ENCODE data around the gene THRB. TPM values are rescaled to one million over a fixed set of nuclear protein-coding genes. Genes with fewer than 3 reads are reported as not detected.

THRB gene
- total and polyA plus RNA-seq, 9 of the 15 experiments (the other 6 are each of a cell fraction or from before 2014, with no cell fraction given), result 1.7 to 14.9 (median 6.9) TPM

GRCh38 chr3:24540821-24541220 is 46.2 kb upstream of the THRB start:
- in situ Hi-C loops (cut with MboI), result no loop called here
- CTCF ChIA-PET (ENCODE audit: low intra/inter-chr PET ratio), result no interaction called here

More at GRCh38 chr3:24540821-24541220, 46.2 kb upstream of the THRB start:
- TF ChIP-seq ZNF431 (CRISPR knock-in tag; IDR thresholded peaks at IDR 0.05), result no peak
- no peak for TF ChIP-seq USF2 (CRISPR knock-in tag; IDR thresholded peaks at IDR 0.05)
- TF ChIP-seq XRCC5 (IDR thresholded peaks at IDR 0.05; ENCODE audit: low read depth, low read length), result no peak
- TF ChIP-seq KHSRP (IDR thresholded peaks at IDR 0.05), result no peak
- no peak for TF ChIP-seq TFAM (CRISPR knock-in tag; conservative IDR thresholded peaks at IDR 0.05)
- peak; percentile 81 for TF ChIP-seq ZBTB40 (IDR thresholded peaks at IDR 0.05)
- no peak for TF ChIP-seq ZBTB40 (CRISPR knock-in tag; IDR thresholded peaks at IDR 0.05)
- TF ChIP-seq ZNF239 (CRISPR knock-in tag; IDR thresholded peaks at IDR 0.05), result no peak
- no peak for TF ChIP-seq ZNF717 (CRISPR knock-in tag; IDR thresholded peaks at IDR 0.05)
- 18% methylated on average over 2 of the region's 2 CpGs for WGBS (ENCODE audit: insufficient coverage, low coverage, missing lambda C conversion rate)
- FAIRE-seq, result no peak
- H3K27me3 ChIP-seq (ENCODE audit: control insufficient read depth in 2 of 2, insufficient read depth in 2 of 2, low read length in 2 of 2), result no peaks in the 10 kb centered on the region
- H3K4me3 ChIP-seq, result no peak overlapping the region
- no peak for DNase-seq (ENCODE audit: extremely low read depth in 1 of 4, low spot score in 3 of 4)
- no peaks in the 10 kb centered on the region for H4K20me1 ChIP-seq (replicated peaks; ENCODE audit: control insufficient read depth, insufficient read depth, low read length)
- H3K9me3 ChIP-seq (replicated peaks; ENCODE audit: control insufficient read depth, insufficient read depth, low read depth, low read length), result no peaks in the 10 kb centered on the region
- no peak overlapping the region for H3K4me2 ChIP-seq (ENCODE audit: insufficient read depth, low read length)
- no peaks in the 10 kb centered on the region for H3K36me3 ChIP-seq (ENCODE audit: control insufficient read depth, insufficient read depth, low read length)
- BruUV-seq (replicated peaks), result no TSS peak
- no peaks in the 10 kb centered on the region for H3K4me1 ChIP-seq (replicated peaks in 1 of 2; ENCODE audit: control insufficient read depth in 2 of 2, insufficient read depth in 2 of 2, low read length in 2 of 2)
- H3K9ac ChIP-seq (ENCODE audit: insufficient read depth in 1 of 2, low read depth in 2 of 2, low read length in 2 of 2), result no peak overlapping the region
- intact Hi-C loops (cut with micrococcal nuclease), result no loop called here
- no peaks in the 10 kb centered on the region for H3K9me1 ChIP-seq (ENCODE audit: control insufficient read depth, insufficient read depth, low read length)
- H3K27ac ChIP-seq (ENCODE audit: extremely low read depth, low read depth, low read length), result no peak overlapping the region
- POLR2A ChIA-PET, result interaction anchor here (0.7 kb wide), 1 partner anchor 13 kb away, joined by 3 read pairs; no protein-coding TSS in a partner anchor
- ATAC-seq, result no peak
- H3K79me2 ChIP-seq (ENCODE audit: control insufficient read depth, insufficient read depth, low read length), result no peaks in the 10 kb centered on the region
- H2AFZ ChIP-seq (ENCODE audit: low read depth, low read length), result 0 out of 2 replicates have a peak overlapping the region, but pooled peaks have one; percentile 10

Data from K562 (cell line).